Pancreas (tissue), 10 donors: ENCODE data around the gene CASP1. TPM values are rescaled to one million over a fixed set of nuclear protein-coding genes. Genes with fewer than 3 reads are reported as not detected.

Experiments
- ATAC-seq, 4 donors: fragments of 200-7000 bp; cut with Tn5 transposase; one replicate each; pipeline versions ENCODE4 v1.8.0 to v1.9.1; 2020; ENCODE audit warnings: mild to moderate bottlenecking in 4 of 4, moderate library complexity in 4 of 4
- DNase-seq, 6 donors: peaks; one replicate each; pipeline ENCODE4 v3.0.0-alpha.2; 2020
- FAIRE-seq: peaks from 2 replicates; lab custom pipeline; 2012; peaks lifted over from hg19 to GRCh38; lab: Jason Lieb, UNC
- H3K27ac ChIP-seq, 4 donors: fragments of 200-600 bp; sonication (generic); 1 replicate in 3 of 4; 2 replicates in 1 of 4; pipeline versions ENCODE4 v1.5.0 to v1.8.0; 2020
- H3K27me3 ChIP-seq, 4 donors: fragments of 200-600 bp; one replicate each; pipeline ENCODE4 v1.8.0; 2021
- H3K36me3 ChIP-seq, 3 donors: fragments of 200-600 bp; sonication (generic) in 1 of 3; one replicate each; pipeline versions ENCODE4 v1.5.0 to v1.8.0; 2020 to 2021
- H3K4me1 ChIP-seq, 3 donors: fragments of 200-600 bp; one replicate each; pipeline ENCODE4 v1.8.0; 2021
- H3K4me3 ChIP-seq, 4 donors: fragments of 200-600 bp; sonication (generic) in 2 of 4; one replicate each; pipeline versions ENCODE4 v1.5.0 to v1.8.0; 2020 to 2021
- H3K9me3 ChIP-seq, 4 donors: fragments of 200-600 bp; one replicate each; pipeline ENCODE4 v1.8.0; 2021
- WGBS, 2 donors: extraction: QIAGEN DNeasy Blood & Tissue Kit; methylation state at CpG; one replicate each; pipeline ENCODE4 v1.1.7; 2013; 5-methylcytosine and 5-hydroxymethylcytosine counted together
- intact Hi-C, 3 donors: fragments of 100-400 bp; cut with DNase I; formaldehyde crosslinking; loops; one replicate each; pipeline versions ENCODE4 v1.11.1 to v1.14.2; 2022
- polyA plus RNA-seq, 2 donors: library from polyadenylated mRNA; stranded (reverse); fragments of 200-250 nt; gene quantifications; one replicate each; pipeline ENCODE4 v1.2.3, GENCODE V29; 2013
- total RNA-seq, 6 donors: library from RNA; stranded (reverse); fragmentation: NEBNext Ultra II Directional in 4 of 6; extraction: Animal tissue kit (Norgen Biotek cat#: 25700) in 4 of 6; gene quantifications; one replicate each; pipeline versions ENCODE4 v1.2.1 to v1.2.4, GENCODE V29; 2021 to 2023
- TF ChIP-seq, protein P1 (sequence below), 4 donors: fragments of 200-600 bp; sonication (generic) in 3 of 4; IDR thresholded peaks; one replicate each; pipeline versions ENCODE4 v1.5.0 to v1.8.0; 2021; ENCODE audit warnings: antibody characterized with exemption in 4 of 4
- donor health status: healthy with polysubstance abuse.
- donor health status: DM: no; HTN: no; CAD: no; lungs with moderate emphysema.
- donor health status: DM: no; HTN: no; CAD: no.
- donor health status: control.
- donor health status: control.
- donor health status: Bipolar disorder and iron deficiency.
- donor health status: DM: yes; HTN: yes; CAD: no.
- donor health status: DM: no; HTN: no; CAD: no.
- donor health status: DM: no; HTN: no; CAD: no.
- donor health status: DM: yes; HTN: yes; CAD: no.

Gene CASP1
- total and polyA plus RNA-seq, 8 donors, result 1.9 to 17.4 (median 5.4) TPM

DNA sequence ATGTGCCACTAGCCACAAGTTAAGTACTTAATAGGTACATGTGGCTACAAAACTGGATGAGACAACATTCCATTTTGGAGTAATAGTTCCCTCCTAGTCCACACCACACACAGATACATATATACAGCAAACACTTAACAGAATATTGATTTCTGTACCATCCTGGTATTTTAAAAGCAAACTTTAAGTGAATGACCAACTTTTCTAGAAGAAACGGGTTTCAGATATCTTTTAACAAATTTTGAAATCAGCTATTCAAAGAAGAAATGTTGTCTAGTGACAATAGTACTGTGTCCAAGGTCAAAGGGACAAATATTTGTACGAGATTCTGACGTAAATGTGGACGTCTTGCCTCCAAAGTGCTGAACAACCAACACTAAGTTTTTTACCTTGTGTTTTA is 22.5 kb upstream of the CASP1 start:
- no peak for FAIRE-seq
- Histone ChIP-seq H3K4me1 (no peaks in the 10 kb centered on the region), H3K27ac (no peak overlapping the region), H3K9me3 (no peaks in the 10 kb centered on the region), H3K36me3 (no peaks in the 10 kb centered on the region), H3K27me3 (no peaks in the 10 kb centered on the region), H3K4me3 (no peak overlapping the region)
- TF ChIP-seq, protein P1, sequence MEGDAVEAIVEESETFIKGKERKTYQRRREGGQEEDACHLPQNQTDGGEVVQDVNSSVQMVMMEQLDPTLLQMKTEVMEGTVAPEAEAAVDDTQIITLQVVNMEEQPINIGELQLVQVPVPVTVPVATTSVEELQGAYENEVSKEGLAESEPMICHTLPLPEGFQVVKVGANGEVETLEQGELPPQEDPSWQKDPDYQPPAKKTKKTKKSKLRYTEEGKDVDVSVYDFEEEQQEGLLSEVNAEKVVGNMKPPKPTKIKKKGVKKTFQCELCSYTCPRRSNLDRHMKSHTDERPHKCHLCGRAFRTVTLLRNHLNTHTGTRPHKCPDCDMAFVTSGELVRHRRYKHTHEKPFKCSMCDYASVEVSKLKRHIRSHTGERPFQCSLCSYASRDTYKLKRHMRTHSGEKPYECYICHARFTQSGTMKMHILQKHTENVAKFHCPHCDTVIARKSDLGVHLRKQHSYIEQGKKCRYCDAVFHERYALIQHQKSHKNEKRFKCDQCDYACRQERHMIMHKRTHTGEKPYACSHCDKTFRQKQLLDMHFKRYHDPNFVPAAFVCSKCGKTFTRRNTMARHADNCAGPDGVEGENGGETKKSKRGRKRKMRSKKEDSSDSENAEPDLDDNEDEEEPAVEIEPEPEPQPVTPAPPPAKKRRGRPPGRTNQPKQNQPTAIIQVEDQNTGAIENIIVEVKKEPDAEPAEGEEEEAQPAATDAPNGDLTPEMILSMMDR (IDR thresholded peaks at IDR 0.05), result no peak
- ATAC-seq, result no peak
- intact Hi-C loops, result no loop called here
- WGBS, 2 donors, result 21 to 25% methylated on average over 4 of the region's 4 CpGs
- DNase-seq, result no peak

DNA sequence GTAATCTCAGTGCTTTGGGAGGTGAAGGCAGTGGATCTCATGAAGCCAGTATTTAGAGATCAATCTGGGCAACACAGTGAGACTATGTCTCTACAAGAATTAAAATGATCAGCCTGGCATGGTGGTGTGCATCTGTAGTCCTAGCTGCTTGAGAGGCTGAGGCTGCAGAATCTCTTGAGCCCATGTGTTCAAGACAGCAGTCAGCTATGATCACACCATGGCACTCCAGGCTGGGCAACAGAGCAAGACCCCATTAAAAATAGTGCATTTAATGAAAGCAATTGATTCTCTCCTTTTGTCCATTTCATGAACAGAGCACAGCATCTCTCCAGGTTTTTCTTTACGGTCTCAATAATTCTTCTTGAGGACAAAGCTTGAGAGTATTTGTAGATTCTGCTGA is 21.5 kb upstream of the CASP1 start:
- ATAC-seq (no peak), DNase-seq (no peak), FAIRE-seq (no peak)
- Histone ChIP-seq H3K4me3 (no peak overlapping the region), H3K4me1 (no peaks in the 10 kb centered on the region), H3K27ac (no peak overlapping the region), H3K36me3 (no peaks in the 10 kb centered on the region), H3K27me3 (no peaks in the 10 kb centered on the region), H3K9me3 (no peaks in the 10 kb centered on the region)
- TF ChIP-seq, protein P1 (IDR thresholded peaks at IDR 0.05), result no peak
- intact Hi-C loops, result no loop called here
- WGBS, 2 donors, result 85 to 94% methylated on average over 1 of the region's 1 CpG

DNA sequence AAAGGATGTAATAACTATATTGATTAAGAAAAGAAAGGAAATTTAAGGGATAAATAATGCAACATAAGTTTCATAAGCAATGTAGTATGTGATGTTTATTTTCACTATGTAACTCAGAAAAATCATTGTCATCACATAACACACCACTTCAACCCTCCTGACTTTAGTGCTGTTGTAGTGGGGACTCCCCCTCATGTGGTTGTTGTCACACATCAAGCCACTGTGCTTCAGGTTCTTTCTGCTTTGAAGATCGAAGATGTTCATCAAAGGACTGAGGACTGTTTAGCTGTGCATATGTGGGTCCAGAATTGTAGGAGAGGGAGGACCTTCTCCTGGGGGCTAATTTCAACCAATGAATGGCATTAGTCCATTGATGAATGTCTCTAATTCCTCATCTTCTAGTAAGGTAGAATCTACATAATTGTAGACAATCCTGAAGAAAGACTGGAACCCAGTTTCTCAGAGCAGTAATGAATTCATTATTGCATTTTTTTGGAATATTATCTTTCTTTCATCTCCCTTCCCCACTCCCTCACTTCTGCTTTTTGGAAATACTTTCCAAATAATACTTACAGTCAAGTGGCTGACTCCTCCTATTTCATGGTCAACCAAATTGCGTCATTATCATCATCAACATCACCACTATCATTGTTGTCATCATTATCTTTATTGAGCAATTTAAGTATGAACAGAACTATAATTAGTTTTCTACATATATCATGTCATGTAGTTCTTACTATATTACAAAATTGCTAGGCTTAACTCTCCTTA is 20.0 kb upstream of the CASP1 start:
- Histone ChIP-seq H3K27me3 (no peaks in the 10 kb centered on the region), H3K9me3 (no peaks in the 10 kb centered on the region), H3K36me3 (no peaks in the 10 kb centered on the region), H3K4me3 (no peak overlapping the region), H3K27ac (no peak overlapping the region), H3K4me1 (no peaks in the 10 kb centered on the region)
- ATAC-seq (no peak), DNase-seq (no peak), FAIRE-seq (no peak)
- 40 to 92% methylated on average over 2 of the region's 2 CpGs for WGBS, 2 donors
- intact Hi-C loops, result no loop called here
- TF ChIP-seq, protein P1 (IDR thresholded peaks at IDR 0.05), result no peak

DNA sequence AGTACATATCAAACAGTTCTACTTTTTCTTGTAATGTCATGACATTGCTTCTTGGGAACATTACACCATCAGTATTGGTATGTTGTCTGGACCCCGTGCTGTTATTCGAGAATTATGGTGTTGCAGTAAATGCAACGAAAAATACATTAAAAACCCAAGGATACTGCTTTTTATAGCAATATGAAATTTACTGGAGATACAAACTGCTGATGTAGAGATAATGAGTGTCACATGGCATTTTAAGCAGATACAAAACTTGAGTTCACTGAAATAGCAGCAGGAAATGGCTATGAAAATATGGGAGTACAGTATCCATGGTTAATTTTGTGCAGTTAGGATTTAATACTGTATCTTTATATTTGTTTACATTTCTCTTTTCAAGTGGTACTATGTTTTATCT is 17.5 kb upstream of the CASP1 start:
- 84 to 96% methylated on average over 3 of the region's 3 CpGs for WGBS, 2 donors
- intact Hi-C loops, result no loop called here
- Histone ChIP-seq H3K4me1 (no peaks in the 10 kb centered on the region), H3K4me3 (no peak overlapping the region), H3K36me3 (no peaks in the 10 kb centered on the region), H3K27ac (no peak overlapping the region), H3K9me3 (no peaks in the 10 kb centered on the region), H3K27me3 (no peaks in the 10 kb centered on the region)
- no peak for DNase-seq
- no peak for FAIRE-seq
- TF ChIP-seq, protein P1 (IDR thresholded peaks at IDR 0.05), result no peak
- no peak for ATAC-seq

DNA sequence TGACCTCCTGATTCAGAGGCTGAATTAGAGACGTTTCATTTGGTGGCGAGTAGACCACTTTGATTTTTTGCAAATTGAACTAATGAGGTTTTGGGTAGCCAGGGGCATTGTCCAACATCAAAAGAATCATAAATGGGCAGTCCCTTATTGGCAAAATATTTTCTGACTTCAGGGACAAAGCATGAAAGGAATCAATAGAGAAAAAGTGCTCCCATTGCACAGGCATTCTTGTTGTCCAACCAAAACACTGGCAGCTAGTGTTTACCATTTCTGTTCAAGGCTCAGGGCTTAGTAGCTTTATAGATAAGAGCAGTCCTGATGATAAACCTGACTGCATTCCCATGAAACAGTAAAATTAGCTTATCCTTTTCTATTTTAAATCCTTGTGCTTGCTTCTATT is 16.6 kb upstream of the CASP1 start:
- TF ChIP-seq, protein P1 (IDR thresholded peaks at IDR 0.05), result no peak
- intact Hi-C loops, result no loop called here
- FAIRE-seq, result no peak

More for the DNA sequence above, 16.6 kb upstream of the CASP1 start:
- H3K4me3 ChIP-seq, result no peak overlapping the region
- H3K36me3 ChIP-seq, result no peaks in the 10 kb centered on the region
- no peaks in the 10 kb centered on the region for H3K27me3 ChIP-seq
- WGBS, 2 donors, result 39 to 43% methylated on average over 2 of the region's 2 CpGs
- no peaks in the 10 kb centered on the region for H3K9me3 ChIP-seq
- no peak for DNase-seq
- ATAC-seq, result peak in 2 of 4 donors; percentile 58 to 83
- H3K27ac ChIP-seq, result no peak overlapping the region
- no peaks in the 10 kb centered on the region for H3K4me1 ChIP-seq
